Measurements from ENCODE around the gene TERT. TPM values are rescaled to one million over a fixed set of nuclear protein-coding genes. Genes with fewer than 3 reads are reported as not detected.

Gene TERT
- polyA plus RNA-seq, 1 experiment: not detected

DNA sequence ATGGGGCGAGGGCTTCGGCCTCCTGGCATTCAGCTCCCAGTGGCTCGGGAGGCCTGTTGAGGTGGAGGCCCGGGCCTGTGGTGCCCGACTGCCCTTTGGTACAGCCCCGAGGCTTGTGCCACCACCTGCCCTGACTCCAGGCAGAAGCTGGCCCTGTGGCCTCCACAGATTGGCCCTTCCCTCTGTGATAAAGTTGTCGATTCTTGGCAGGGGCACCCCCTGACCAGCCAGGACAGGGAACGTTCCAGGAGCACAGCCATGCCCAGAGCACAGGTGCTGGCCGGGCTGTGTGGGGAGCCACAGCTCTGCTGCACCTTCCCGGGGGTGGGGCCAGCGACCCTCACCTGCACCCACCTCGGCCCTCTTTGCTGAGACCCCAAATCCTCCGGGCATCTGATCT, 37.0 kb downstream of the TERT start:
- POLR2A ChIA-PET: no interaction called here
- TF ChIP-seq CTCF (IDR thresholded peaks at IDR 0.05; ENCODE audit: insufficient read depth, low read depth, low read length): no peak
- Histone ChIP-seq H3K4me3 (ENCODE audit: low read depth, low read length) (no peak overlapping the region), H3K27me3 (ENCODE audit: control insufficient read depth, insufficient read depth, low read length) (no peaks in the 10 kb centered on the region), H3K36me3 (ENCODE audit: control insufficient read depth, insufficient read depth, low read length) (no peaks in the 10 kb centered on the region)
- CTCF ChIA-PET: no interaction called here
- DNase-seq (ENCODE audit: low read depth): no peak

DNA sequence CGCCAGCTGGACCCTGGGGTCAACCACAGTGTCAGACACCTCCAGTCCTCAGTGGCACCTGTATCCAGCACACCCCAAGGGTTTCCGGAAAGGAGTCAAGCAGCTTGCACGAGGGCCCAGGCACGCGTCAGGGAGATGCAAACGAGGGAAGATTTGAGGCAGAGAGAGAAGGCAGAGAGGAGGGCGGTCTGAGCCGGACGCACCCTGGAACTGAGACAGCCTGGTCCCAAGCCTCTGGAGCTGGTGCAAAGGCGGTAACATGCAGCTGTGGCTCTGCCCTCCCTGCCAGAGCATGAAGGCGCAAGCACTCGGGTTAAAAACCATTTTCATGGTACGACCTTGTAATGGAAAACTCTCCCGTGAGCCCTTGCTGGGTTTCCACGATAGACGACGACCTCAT, 37.5 kb downstream of the TERT start:
- H3K36me3 ChIP-seq (ENCODE audit: control insufficient read depth, insufficient read depth, low read length): no peaks in the 10 kb centered on the region
- POLR2A ChIA-PET: no interaction called here
- no peaks in the 10 kb centered on the region for H3K27me3 ChIP-seq (ENCODE audit: control insufficient read depth, insufficient read depth, low read length)
- no peak for TF ChIP-seq CTCF (IDR thresholded peaks at IDR 0.05; ENCODE audit: insufficient read depth, low read depth, low read length)
- no peak for DNase-seq (ENCODE audit: low read depth)
- no peak overlapping the region for H3K4me3 ChIP-seq (ENCODE audit: low read depth, low read length)
- CTCF ChIA-PET: no interaction called here

- ChIA-PET POLR2A (no interaction called here), CTCF (no interaction called here)
- Histone ChIP-seq H3K27me3 (ENCODE audit: control insufficient read depth, insufficient read depth, low read length) (no peaks in the 10 kb centered on the region), H3K4me3 (ENCODE audit: low read depth, low read length) (no peak overlapping the region), H3K36me3 (ENCODE audit: control insufficient read depth, insufficient read depth, low read length) (no peaks in the 10 kb centered on the region)
- TF ChIP-seq CTCF (IDR thresholded peaks at IDR 0.05; ENCODE audit: insufficient read depth, low read depth, low read length): no peak
- DNase-seq (ENCODE audit: low read depth): no peak
Measured at GRCh38 chr5:1256776-1257175, 38.1 kb downstream of the TERT start.

- no peak for TF ChIP-seq CTCF (IDR thresholded peaks at IDR 0.05; ENCODE audit: insufficient read depth, low read depth, low read length)
- no peak for DNase-seq (ENCODE audit: low read depth)
- Histone ChIP-seq H3K4me3 (ENCODE audit: low read depth, low read length) (no peak overlapping the region), H3K36me3 (ENCODE audit: control insufficient read depth, insufficient read depth, low read length) (no peaks in the 10 kb centered on the region), H3K27me3 (ENCODE audit: control insufficient read depth, insufficient read depth, low read length) (no peaks in the 10 kb centered on the region)
- ChIA-PET CTCF (no interaction called here), POLR2A (no interaction called here)
Measured at GRCh38 chr5:1255081-1255561, 39.7 kb downstream of the TERT start.

- Histone ChIP-seq H3K4me3 (ENCODE audit: low read depth, low read length) (no peak overlapping the region), H3K27me3 (ENCODE audit: control insufficient read depth, insufficient read depth, low read length) (no peaks in the 10 kb centered on the region), H3K36me3 (ENCODE audit: control insufficient read depth, insufficient read depth, low read length) (no peaks in the 10 kb centered on the region)
- DNase-seq (ENCODE audit: low read depth): no peak
- no peak for TF ChIP-seq CTCF (IDR thresholded peaks at IDR 0.05; ENCODE audit: insufficient read depth, low read depth, low read length)
- ChIA-PET CTCF (no interaction called here), POLR2A (no interaction called here)
Measured at GRCh38 chr5:1254196-1254595, 40.7 kb downstream of the TERT start.

Data from BJ (cell line).